Measurements from ENCODE around the gene MAPK8. TPM values are rescaled to one million over a fixed set of nuclear protein-coding genes. Genes with fewer than 3 reads are reported as not detected.

MAPK8 gene
- total and polyA plus RNA-seq, 2 of the 4 experiments (the other 2 are of a cell fraction) = 41.5 to 54.7 TPM

DNA sequence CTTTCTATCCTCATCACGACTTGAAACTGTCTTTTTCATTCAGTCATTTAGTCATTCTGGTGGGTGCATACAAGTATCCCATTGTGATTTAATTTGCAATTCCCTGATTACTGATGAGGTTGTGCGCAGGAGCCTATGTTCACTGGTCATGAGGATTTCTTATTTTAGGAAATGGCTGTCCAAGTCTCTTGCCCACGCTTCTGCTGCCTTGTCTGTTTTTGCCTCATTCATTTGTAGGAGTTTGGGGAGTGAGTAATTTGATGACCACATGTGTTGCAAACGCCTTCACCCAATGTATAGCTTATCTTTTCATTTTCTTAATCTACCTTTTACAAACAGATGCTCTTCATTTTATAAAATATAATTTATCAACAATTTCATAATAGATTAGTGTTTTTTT is 171.1 kb downstream of the MAPK8 start:
- no peak overlapping the region for H3K4ac ChIP-seq (ENCODE audit: low read depth, low read length)
- no peak overlapping the region for H2BK5ac ChIP-seq (ENCODE audit: low read depth, low read length, poor library complexity, severe bottlenecking)
- no peak overlapping the region for H4K8ac ChIP-seq (ENCODE audit: low read depth in 2 of 2, low read length in 2 of 2)
- no peak overlapping the region for H3K27ac ChIP-seq (ENCODE audit: insufficient read depth, low read length)
- ChIA-PET CTCF (no interaction called here), POLR2A (ENCODE audit: unreplicated experiment) (no interaction called here)
- H3K56ac ChIP-seq (ENCODE audit: extremely low read depth, insufficient read depth, low read length) = no peak overlapping the region
- H2BK15ac ChIP-seq (ENCODE audit: low read depth, low read length) = no peak overlapping the region
- H3K18ac ChIP-seq (ENCODE audit: low read depth, low read length) = no peak overlapping the region
- H3K4me3 ChIP-seq (ENCODE audit: insufficient read depth, low read depth, low read length) = no peak overlapping the region
- no TSS peak for BruUV-seq (replicated peaks)
- in situ Hi-C loops (cut with MboI; ENCODE audit: low sequenced_read_pairs) = no loop called here
- H3K23ac ChIP-seq (ENCODE audit: low read depth, low read length) = no peak overlapping the region
- H3K9me3 ChIP-seq (ENCODE audit: control insufficient read depth, insufficient read depth, low read length) = no peaks in the 10 kb centered on the region
- peaks cover 24 to 76% of the 10 kb centered on the region in 2 experiments; a peak in 3 of 4 replicates for H3K79me1 ChIP-seq (ENCODE audit: low read depth in 1 of 2, low read length in 2 of 2)
- no peak overlapping the region for H4K5ac ChIP-seq (ENCODE audit: low read depth, low read length)
- no peaks in the 10 kb centered on the region for H3K4me1 ChIP-seq (ENCODE audit: control insufficient read depth, insufficient read depth, low read length)
- H3K36me3 ChIP-seq (ENCODE audit: control insufficient read depth, insufficient read depth, low read length) = peaks cover 5% of the 10 kb centered on the region
- WGBS, 2 experiments (ENCODE audit: extremely low coverage in 2 of 2, insufficient read length in 1 of 2) = no CpG with 5 or more reads among the region's 4 CpGs
- peaks cover 15% of the 10 kb centered on the region; the same call in 1 of the 2 replicates for H3K9me1 ChIP-seq (ENCODE audit: insufficient read depth, low read length)
- dilution Hi-C loops (cut with HindIII; ENCODE audit: low sequenced_read_pairs, unreplicated experiment) = no loop called here
- no peak overlapping the region for H4K91ac ChIP-seq (ENCODE audit: insufficient read depth, low read depth, low read length)
- H2AK9ac ChIP-seq (replicated peaks; ENCODE audit: low read depth, low read length, poor library complexity) = no peak overlapping the region
- H2AFZ ChIP-seq (replicated peaks; ENCODE audit: low read length, poor library complexity) = no peak overlapping the region
- DNase-seq (no peak), ATAC-seq (ENCODE audit: low read depth) (no peak)
- no peak overlapping the region for H3K14ac ChIP-seq (replicated peaks; ENCODE audit: low read depth, low read length)
- H3K9ac ChIP-seq (ENCODE audit: low read depth, low read length) = no peak overlapping the region
- H3K27me3 ChIP-seq (ENCODE audit: control insufficient read depth, insufficient read depth, low read length) = no peaks in the 10 kb centered on the region
- TF ChIP-seq MXI1 (IDR thresholded peaks at IDR 0.05; ENCODE audit: borderline replicate concordance, low read depth, low read length) = no peak
- TF ChIP-seq CHD1 (IDR thresholded peaks at IDR 0.05; ENCODE audit: low read depth, low read length) = no peak
- TF ChIP-seq, protein P1, sequence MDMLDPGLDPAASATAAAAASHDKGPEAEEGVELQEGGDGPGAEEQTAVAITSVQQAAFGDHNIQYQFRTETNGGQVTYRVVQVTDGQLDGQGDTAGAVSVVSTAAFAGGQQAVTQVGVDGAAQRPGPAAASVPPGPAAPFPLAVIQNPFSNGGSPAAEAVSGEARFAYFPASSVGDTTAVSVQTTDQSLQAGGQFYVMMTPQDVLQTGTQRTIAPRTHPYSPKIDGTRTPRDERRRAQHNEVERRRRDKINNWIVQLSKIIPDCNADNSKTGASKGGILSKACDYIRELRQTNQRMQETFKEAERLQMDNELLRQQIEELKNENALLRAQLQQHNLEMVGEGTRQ (IDR thresholded peaks at IDR 0.05; ENCODE audit: low read depth, low read length) = no peak
- no peak for TF ChIP-seq RFX5 (IDR thresholded peaks at IDR 0.05; ENCODE audit: low read depth, low read length)
- no peak for TF ChIP-seq CTCF (conservative IDR thresholded peaks at IDR 0.05; ENCODE audit: low read depth, low read length)
- TF ChIP-seq FOS (IDR thresholded peaks at IDR 0.05; ENCODE audit: low read depth, low read length) = no peak
- TF ChIP-seq SMC3 (IDR thresholded peaks at IDR 0.05; ENCODE audit: low read depth, low read length) = no peak
- TF ChIP-seq BHLHE40 (IDR thresholded peaks at IDR 0.05; ENCODE audit: low read depth, low read length) = no peak
- TF ChIP-seq RAD21 (IDR thresholded peaks at IDR 0.05; ENCODE audit: low read length) = no peak
- no peak for TF ChIP-seq MAFK (IDR thresholded peaks at IDR 0.05; ENCODE audit: low read depth, low read length)
- no peak for TF ChIP-seq NFE2L2 (IDR thresholded peaks at IDR 0.05; ENCODE audit: low read depth, low read length)
- no peak for TF ChIP-seq RCOR1 (IDR thresholded peaks at IDR 0.05; ENCODE audit: insufficient replicate concordance, low read length)
- no peak for TF ChIP-seq CEBPB (IDR thresholded peaks at IDR 0.05; ENCODE audit: low read depth, low read length)
- TF ChIP-seq, protein P2, sequence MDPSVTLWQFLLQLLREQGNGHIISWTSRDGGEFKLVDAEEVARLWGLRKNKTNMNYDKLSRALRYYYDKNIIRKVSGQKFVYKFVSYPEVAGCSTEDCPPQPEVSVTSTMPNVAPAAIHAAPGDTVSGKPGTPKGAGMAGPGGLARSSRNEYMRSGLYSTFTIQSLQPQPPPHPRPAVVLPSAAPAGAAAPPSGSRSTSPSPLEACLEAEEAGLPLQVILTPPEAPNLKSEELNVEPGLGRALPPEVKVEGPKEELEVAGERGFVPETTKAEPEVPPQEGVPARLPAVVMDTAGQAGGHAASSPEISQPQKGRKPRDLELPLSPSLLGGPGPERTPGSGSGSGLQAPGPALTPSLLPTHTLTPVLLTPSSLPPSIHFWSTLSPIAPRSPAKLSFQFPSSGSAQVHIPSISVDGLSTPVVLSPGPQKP (IDR thresholded peaks at IDR 0.05; ENCODE audit: borderline replicate concordance, low read depth, low read length) = no peak
- TF ChIP-seq POLR2A (IDR thresholded peaks at IDR 0.05; ENCODE audit: low read depth, low read length) = no peak
- peaks cover 15% of the 10 kb centered on the region; the same call in 1 of the 2 replicates for H4K20me1 ChIP-seq (ENCODE audit: insufficient read depth, low read length)
- no peak overlapping the region for H2BK20ac ChIP-seq (ENCODE audit: low read depth, low read length)
- no peak overlapping the region for H3K4me2 ChIP-seq (ENCODE audit: low read depth, low read length)
- intact Hi-C loops (cut with micrococcal nuclease) = no loop called here
- no peak overlapping the region for H2AK5ac ChIP-seq (ENCODE audit: low read depth, low read length)
- H2BK120ac ChIP-seq (ENCODE audit: low read depth, low read length) = no peak overlapping the region

All from IMR-90 (cell line).